ES-I3 (cell line): ENCODE results near the gene TRPT1.
A peak's percentile ranks its signal among the peaks of the same experiment; 100 is the strongest.

ENCODE experiments used
- H3K36me3 ChIP-seq: 2 replicates; pipeline ENCODE4 v1.6.1; 2013; ENCODE audit warnings: mild to moderate bottlenecking, low read length, control low read depth, moderate library complexity; ENCODE audit not compliant: insufficient read depth
- H3K4me1 ChIP-seq: 2 replicates; pipeline ENCODE4 v1.6.1; 2013; ENCODE audit warnings: mild to moderate bottlenecking, control low read depth, low read length; ENCODE audit not compliant: insufficient read depth
- H3K9ac ChIP-seq: 2 replicates; pipeline ENCODE4 v1.6.1; 2013; ENCODE audit warnings: low read depth, mild to moderate bottlenecking, low read length, moderate library complexity
- H3K9me3 ChIP-seq: 2 replicates; pipeline ENCODE4 v1.6.1; 2013; ENCODE audit warnings: mild to moderate bottlenecking, low read length, moderate library complexity; ENCODE audit not compliant: control insufficient read depth, insufficient read depth

TRPT1 gene, protein sequence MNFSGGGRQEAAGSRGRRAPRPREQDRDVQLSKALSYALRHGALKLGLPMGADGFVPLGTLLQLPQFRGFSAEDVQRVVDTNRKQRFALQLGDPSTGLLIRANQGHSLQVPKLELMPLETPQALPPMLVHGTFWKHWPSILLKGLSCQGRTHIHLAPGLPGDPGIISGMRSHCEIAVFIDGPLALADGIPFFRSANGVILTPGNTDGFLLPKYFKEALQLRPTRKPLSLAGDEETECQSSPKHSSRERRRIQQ

GRCh38 chr11:64225608-64226506, at the start of gene TRPT1, which contains the start of gene NUDT22:
TSS of gene TRPT1 (minus strand) at chr11:64226186. CDS start at chr11:64225860, 326 bp downstream.
TSS of gene NUDT22 (plus strand) at chr11:64226274. CDS start at chr11:64226653, 379 bp downstream.
- peaks cover 3% of the 10 kb centered on the region; the same call in 1 of the 2 replicates for H3K4me1 ChIP-seq

DNA sequence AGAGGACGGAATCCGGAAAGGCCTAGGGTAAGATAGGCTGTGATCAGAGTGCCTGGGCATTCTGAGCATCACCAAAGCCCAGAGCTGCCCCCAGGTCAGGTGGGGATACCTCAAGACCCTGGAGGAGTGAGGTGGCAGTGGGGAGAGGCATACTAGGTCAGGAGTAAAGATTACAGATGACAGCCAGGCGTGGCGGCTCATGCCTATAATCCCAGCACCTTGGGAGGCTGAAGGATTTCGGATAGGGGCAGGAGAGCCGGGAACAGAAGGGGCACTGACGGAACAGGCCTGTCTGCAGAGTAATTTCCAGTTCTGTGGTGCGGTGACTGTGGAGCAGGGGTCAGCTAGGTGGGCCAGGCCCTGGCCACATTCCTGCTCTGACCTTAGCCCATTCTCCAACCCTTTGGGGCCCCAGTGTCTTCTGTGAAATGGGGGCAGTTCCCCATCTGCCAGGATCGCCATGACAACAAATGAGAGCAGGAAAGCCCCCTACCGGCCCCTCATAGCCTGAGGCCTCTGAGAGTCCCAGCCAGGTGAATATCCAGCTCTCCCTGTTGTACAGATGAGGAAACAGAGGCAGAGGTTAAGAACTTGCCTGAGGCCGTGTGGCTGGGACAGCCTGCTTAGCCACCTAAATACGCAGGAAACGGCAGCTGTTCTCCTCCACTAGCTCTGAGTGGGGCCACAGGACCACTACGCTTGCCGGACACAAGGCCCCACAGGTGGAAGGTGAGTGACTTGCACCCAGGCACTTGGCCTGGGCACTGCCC, 49.2 kb upstream of the TRPT1 start:
- Histone ChIP-seq H3K4me1 (peaks cover 8% of the 10 kb centered on the region; the same call in 1 of the 2 replicates), H3K9me3 (no peaks in the 10 kb centered on the region), H3K9ac (no peak overlapping the region), H3K36me3 (no peaks in the 10 kb centered on the region)

More at GRCh38 chr11:64225608-64226506, at the start of gene TRPT1, which contains the start of gene NUDT22:
- no peaks in the 10 kb centered on the region; the same call in 1 of the 2 replicates for H3K36me3 ChIP-seq
- no peaks in the 10 kb centered on the region for H3K9me3 ChIP-seq
- H3K9ac ChIP-seq = peak within 1 kb of the TSS; percentile 98

DNA sequence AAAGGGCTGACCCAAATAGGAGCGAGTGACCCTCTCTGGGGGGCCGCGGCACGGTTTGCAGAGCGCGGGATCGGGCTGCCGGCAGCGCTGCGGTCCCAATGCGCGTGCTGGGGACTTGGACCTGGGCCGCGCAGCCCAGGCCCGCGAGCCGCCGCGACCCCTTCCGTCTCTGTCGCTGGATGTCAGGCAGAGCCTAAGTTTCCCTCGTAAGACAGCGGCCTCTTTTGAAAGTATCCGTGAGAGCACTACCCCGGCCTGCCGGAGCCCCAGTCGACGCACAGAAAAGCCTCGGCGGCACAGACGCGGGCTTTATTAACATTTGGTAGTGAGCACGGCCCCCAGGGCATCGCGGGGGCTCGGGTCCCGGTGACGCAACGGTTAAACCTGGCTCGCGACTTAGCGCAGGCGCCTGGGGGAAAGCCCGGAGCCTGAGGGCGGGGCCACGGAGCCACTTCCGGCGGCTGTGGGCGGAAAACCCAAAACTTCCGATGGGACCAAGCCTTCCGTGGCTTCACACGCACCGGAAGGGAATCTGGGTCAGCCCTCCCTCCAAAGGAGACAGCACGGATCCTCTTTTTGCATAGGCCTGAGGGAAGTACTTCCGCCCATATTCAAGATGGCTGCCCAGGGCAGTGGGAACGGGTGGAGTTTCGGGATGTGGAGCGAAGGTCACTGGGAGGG, 43.7 kb upstream of the TRPT1 start:
- peak overlapping the region; percentile 88 for H3K9ac ChIP-seq
- H3K9me3 ChIP-seq = no peaks in the 10 kb centered on the region
- H3K36me3 ChIP-seq = no peaks in the 10 kb centered on the region; the same call in 1 of the 2 replicates
- H3K4me1 ChIP-seq = peaks cover 5% of the 10 kb centered on the region; the same call in 1 of the 2 replicates

GRCh38 chr11:64268893-64269539, 43.0 kb upstream of the TRPT1 start:
- H3K9me3 ChIP-seq = no peaks in the 10 kb centered on the region
- no peaks in the 10 kb centered on the region; the same call in 1 of the 2 replicates for H3K36me3 ChIP-seq
- peaks cover 5% of the 10 kb centered on the region; the same call in 1 of the 2 replicates for H3K4me1 ChIP-seq
- peak overlapping the region; percentile 88 for H3K9ac ChIP-seq

- H3K9ac ChIP-seq = peak overlapping the region; percentile 88
- no peaks in the 10 kb centered on the region for H3K9me3 ChIP-seq
- H3K4me1 ChIP-seq = peaks cover 12% of the 10 kb centered on the region; the same call in 1 of the 2 replicates
- no peaks in the 10 kb centered on the region; the same call in 1 of the 2 replicates for H3K36me3 ChIP-seq
Measured at GRCh38 chr11:64268025-64268892, 42.3 kb upstream of the TRPT1 start.

GRCh38 chr11:64267207-64267945, 41.4 kb upstream of the TRPT1 start:
- Histone ChIP-seq H3K4me1 (peaks cover 14% of the 10 kb centered on the region; the same call in 1 of the 2 replicates), H3K9ac (no peak overlapping the region), H3K9me3 (no peaks in the 10 kb centered on the region), H3K36me3 (no peaks in the 10 kb centered on the region; the same call in none of the 2 replicates)

- H3K9me3 ChIP-seq = no peaks in the 10 kb centered on the region
- H3K4me1 ChIP-seq = peaks cover 14% of the 10 kb centered on the region; the same call in 1 of the 2 replicates
- H3K36me3 ChIP-seq = peaks cover 4% of the 10 kb centered on the region
- no peak overlapping the region for H3K9ac ChIP-seq
Measured at GRCh38 chr11:64266339-64266738, 40.4 kb upstream of the TRPT1 start.

GRCh38 chr11:64265176-64266160, 39.5 kb upstream of the TRPT1 start:
- peaks cover 4% of the 10 kb centered on the region for H3K36me3 ChIP-seq
- H3K4me1 ChIP-seq = peaks cover 14% of the 10 kb centered on the region; the same call in 1 of the 2 replicates
- no peak overlapping the region for H3K9ac ChIP-seq
- no peaks in the 10 kb centered on the region for H3K9me3 ChIP-seq

DNA sequence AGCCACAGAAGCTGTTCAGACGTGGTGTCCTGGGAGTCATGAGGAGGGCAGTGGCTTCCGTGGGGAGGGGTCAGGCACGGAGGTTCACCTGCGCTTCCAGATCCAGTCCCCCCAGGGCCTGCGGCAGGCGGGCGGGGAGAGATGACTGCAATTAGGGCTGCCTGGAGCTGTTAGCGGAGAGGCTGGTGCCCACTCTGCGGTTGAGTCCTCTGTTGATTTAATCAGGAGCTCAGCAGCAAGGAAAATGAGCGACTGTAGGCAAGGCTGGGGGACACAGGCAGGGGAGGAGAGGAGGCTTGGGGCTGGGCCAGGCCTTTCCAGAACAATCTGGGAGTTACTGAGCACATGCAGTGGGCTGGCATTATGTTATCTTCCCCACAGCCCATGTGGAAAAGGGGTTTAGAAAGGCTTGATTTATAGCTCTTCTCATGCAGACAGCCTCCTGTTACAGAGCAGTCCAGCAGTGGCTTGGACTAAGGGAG, 38.4 kb upstream of the TRPT1 start:
- Histone ChIP-seq H3K36me3 (peaks cover 4% of the 10 kb centered on the region), H3K9me3 (no peaks in the 10 kb centered on the region), H3K9ac (no peak overlapping the region), H3K4me1 (peaks cover 14% of the 10 kb centered on the region; the same call in 1 of the 2 replicates)

DNA sequence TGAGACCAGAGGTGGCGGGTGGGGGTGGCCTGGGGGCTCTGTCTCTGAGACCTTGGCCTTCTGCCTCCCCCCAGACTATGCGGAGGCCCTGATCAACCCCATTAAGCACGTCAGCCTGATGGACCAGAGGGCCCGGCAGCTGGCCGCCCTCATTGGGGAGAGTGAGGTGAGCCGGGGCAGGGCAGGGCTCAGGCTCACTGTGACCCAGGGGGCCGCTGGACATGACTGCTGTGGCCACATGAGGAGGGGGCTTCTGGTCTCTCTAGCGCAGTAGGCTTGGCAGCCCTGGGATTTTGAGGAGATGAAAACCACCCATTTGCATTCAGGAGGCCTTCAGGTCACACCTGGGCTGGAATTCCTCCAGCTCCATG, 37.9 kb upstream of the TRPT1 start:
- Histone ChIP-seq H3K4me1 (peaks cover 14% of the 10 kb centered on the region; the same call in 1 of the 2 replicates), H3K9ac (no peak overlapping the region), H3K9me3 (no peaks in the 10 kb centered on the region), H3K36me3 (peaks cover 4% of the 10 kb centered on the region)
